Cerebellar nuclear complex (tissue), 1 donor: Measurements from ENCODE around the gene KCTD21.

Experiments
- DNase-seq, 2 experiments: peaks; one replicate each; lab custom pipeline; 2025; lab: John Stamatoyannopoulos, UW

Gene KCTD21

DNA sequence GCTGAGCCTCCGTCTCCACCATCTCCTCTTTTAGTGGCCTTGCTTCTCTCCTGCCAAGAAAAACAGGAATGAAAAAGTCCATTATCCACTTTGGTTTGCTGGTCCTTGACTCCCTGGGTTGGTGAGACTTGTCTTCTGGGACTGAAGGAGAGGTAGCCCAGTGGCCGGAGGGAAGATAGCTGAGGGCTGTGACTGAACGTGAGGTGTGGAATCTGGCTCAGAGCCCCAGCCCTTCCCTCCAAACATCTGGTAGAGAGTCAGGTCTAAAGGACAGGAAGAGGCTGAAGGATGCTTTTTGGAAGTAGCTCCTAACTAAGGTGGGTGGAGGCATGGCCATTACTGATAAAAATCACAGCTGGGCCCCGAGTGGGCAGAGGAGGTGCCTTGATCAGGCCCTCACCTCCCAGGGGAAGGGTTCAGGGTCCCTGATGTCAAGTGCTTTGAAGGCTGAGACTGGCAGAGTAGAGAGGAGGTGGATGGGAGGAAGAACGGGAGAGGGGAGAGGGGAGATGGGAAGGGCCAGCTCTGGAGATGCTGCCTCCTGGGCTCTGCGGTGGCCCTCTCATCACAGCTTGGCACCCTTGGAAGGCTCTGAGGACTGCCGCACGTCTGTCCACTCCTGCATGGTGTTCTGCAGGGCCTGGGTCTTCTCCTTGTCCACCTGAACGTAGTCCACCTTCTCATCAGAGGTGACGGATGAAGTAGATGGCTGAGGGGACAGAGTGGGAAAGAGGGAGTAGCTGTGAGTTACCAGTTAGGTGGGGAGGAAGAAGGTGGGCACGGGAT, 30.5 kb upstream of the KCTD21 start:
- no peak for DNase-seq

DNA sequence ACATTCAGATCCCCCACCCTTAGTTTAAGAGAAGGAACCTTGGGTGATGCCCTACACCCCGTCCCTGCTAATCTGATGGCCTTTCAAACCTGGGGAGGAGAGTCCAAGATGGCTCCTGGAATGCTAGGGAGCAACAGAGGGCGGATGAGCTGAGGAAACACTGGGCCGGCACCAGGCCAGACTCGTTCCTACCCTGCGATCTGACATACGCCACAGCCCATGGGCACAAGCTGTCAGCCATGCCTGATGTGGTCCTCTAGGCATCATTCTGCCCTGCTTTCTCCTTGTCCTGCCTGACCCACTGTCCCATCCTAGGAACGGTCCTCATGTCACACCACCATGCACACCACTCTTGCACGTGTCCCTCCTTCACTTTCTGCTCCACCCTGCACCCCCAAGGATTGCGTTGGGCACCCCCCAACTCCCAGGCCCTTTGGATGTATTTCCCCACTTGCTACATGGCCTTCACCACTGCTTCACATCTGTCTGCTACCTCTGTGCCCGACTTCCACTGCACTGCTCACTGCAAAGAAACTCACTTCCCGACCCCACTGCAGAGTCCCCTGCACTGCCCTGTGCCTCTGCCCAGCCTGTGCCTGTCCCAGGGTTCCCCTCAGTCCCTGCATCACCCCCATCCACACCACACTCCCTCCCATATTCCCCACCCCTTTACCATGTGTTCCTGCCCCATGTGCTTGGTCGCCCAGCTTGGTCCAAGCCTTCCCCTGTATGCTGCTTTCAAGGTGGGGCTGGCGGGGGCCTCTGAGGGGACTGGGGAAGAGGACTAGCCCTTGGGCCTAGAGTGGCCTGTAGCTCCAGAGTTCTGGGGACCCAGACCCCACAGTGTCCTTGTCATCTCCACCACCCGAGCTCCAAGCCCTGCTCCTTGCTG, 29.5 kb upstream of the KCTD21 start:
- DNase-seq, result no peak

DNA sequence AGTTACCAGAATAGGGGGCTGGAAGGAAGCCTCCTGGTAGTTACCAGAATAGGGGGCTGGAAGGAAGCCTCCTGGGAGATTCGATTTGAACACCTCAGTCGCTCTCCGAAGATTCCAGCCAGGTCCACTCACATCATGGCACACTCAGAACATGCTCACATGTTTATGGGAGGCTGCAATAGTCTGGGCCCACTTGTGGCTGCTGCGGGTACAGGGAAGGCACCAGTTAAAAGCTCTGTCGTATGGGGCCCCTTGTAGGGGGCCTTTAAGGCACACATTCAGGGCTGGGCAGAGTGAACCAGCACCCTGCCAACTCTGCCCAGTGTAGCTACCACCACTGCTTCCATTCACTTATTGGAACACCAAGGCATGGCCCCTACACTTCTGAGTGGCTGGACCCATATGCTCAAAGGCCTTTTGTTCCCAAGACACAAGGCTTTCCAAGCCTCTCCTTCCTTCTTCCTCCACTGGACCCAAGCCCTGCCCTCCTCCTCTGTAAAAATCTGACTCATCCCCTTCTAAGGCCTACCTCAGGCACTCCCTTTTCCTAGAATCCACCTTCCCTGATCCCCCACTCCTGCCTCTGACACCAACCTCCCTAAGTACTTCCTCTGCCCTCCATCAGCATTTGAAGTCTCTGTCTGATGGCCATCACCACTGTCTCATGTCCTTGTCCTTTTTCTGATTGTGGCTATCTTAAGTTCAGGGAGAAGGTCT, 28.3 kb upstream of the KCTD21 start:
- no peak for DNase-seq

DNA sequence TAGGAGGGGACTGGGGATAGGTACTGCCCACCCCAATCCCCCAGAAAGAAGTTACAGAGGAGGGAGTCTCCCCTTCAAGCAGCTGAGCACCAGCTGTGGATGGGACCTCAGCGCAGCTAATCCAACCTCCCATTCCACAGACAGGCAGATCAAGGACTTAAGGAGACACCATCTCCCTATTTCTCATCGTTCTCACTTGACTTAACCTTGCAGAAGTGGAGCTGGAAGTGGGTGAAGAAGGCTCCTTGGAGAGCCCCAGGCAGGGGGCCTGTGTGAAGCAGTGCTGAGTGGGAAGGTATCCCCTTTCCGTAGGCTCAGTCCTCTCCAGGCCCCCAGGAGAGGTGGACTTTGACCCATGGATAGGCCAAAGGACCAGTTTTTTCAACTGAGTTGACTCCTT, 27.6 kb upstream of the KCTD21 start:
- DNase-seq, result no peak

DNA sequence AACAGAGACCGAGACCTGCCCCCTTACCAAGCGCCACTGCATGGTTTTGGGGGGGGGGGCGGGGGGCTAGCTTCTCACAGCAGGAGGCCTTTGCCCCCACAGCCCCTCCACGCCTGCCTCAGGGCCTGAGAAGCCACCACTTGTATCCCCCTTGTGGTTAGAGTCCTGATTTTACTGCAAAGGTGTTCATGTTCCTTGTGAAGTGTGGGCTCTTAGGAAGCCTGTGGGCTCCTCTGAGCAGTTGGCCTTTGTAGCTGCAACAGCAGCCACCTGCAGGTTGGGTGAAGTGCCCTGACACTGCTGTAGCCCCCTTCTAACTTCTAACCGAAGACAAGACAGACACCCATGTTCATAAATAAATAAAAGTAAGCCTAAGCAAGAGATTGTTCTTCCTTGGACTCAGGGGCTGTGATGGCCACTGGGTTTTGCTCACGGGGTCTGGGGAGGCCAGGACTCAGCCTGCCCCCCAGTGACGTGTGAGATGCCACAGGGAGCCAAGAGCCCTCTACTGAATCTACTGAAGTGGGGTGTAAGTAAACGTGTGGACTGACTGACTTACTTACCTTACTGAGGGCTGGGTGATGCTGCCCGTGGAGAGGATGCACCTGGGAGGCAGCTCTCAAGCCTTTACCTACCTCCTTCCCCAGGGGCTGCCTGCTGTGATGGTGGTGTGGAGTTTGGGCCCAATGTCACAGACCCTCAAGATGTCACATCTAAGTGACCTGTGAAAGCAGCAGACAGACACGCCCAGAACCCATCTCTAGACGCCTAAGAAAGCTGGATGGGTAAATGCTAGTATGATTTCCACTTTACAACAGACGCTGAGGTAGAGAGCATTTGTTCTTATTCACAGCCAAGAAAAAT, 26.1 kb upstream of the KCTD21 start:
- no peak for DNase-seq

DNA sequence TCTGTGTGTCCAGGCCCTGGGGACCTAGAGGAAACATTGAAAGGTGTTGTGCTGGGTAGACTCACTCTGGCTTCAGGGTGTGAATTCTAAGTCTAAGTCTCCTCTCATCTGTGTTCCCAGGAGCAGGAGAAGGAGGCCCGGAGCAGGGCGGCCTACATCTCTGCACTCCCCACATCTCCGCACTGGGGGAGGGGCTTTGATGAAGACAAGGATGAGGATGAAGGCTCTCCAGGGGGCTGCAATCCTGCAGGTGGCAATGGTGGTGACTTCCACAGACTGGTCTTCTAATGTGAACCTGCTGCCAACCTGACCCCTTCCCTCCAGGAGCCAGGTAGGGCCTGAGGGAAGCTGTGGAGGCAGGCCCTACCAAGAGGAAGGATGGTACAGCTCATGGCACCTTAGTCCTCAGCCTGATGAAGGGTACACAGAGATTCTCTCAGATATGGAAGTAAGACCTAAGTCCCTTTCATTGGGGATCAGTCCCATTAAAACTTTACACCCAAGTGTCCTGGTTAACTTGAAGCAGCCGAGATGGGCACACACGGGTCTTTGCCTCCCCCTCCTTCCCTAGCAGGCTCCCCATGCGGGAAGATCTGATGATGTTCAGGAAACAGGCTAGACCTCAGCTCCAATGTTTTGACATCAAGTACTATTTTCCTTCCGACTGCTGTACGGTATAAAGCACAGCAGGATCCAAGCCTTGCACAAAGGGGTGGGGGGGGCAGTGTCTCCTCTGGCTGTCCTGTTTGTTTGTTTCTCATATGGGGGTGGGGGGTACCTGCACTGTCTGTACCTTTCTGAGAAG, 25.3 kb upstream of the KCTD21 start:
- no peak for DNase-seq

DNA sequence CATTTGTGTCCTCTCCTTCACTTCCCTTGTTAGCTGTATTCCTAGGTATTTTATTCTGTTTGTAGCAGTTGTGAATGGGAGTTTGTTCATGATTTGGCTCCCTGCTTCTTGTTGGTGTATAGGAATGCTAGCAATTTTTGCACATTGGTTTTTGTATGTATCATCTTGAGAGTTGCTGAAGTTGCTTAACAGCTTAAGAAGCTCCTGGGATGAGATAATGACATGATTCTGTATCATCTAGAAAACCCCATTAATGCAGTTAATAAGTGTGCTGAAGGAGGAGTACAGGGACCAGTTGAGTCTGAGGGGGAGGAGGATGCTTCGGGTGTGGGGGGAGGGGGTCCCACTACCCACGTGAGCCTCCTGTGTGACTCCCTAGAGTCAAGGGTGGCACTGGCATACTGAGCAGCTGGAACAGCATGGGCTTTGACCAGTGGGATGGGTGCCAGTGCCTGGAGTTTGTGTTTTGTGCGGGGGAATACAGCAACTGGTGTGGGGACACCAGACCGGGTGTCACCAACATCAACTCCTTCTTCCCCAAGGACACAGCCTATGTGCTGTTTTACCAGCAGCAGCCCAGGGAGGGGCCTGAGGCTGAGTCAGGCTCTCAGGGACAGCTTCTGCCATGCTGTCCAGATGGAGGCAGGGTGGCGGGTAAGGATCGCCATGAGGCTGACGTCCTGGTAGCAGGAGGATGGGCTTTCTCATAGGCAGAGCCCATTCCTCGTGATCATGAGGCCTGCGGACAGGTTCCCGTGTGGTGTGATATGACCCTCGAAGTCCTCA, 24.4 kb upstream of the KCTD21 start:
- no peak for DNase-seq

DNA sequence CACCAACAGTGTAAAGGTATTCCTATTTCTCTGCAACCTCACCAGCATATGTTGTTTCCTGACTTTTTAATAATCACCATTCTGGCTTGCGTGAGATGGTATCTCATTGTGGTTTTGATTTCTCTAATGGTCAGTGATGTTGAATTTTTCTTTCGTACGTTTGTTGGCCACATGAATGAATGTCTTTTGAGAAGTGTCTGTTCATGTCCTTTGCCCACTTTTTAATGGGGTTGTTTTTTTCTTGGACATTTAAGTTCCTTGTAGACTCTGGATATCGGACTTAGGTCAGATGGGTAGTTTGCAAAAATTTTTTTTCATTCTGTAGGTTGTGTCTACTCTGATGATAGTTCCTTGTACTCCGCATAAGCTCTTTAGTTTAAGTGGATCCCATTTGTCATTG, 23.1 kb upstream of the KCTD21 start:
- no peak for DNase-seq

DNA sequence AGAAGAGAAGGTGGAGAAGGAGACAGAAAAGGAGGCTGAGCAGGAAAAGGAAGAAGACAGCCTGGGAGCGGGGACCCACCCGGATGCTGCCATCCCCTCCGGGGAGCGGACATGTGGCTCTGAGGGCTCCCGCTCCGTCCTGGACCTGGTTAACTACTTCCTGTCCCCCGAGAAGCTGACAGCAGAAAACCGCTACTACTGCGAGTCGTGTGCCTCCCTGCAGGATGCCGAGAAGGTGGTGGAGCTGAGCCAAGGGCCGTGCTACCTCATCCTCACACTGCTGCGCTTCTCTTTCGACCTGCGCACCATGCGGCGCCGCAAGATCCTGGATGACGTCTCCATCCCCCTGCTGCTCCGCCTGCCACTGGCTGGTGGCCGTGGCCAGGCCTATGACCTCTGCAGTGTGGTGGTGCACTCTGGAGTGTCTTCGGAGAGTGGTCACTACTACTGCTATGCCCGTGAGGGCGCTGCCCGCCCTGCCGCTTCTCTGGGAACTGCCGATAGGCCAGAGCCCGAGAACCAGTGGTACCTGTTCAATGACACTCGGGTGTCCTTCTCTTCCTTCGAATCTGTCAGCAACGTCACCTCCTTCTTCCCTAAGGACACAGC, 21.7 kb upstream of the KCTD21 start:
- no peak for DNase-seq

DNA sequence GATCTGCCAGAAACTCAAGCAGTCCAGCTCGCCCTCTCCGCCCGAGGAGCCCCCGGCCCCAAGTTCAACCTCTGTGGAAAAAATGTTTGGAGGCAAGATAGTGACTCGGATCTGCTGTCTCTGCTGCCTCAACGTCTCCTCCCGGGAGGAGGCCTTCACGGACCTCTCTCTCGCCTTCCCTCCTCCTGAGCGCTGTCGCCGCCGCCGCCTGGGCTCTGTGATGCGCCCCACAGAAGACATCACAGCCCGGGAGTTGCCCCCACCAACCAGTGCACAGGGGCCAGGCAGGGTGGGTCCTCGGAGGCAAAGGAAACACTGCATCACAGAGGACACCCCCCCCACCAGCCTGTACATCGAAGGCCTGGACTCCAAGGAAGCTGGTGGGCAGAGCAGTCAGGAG, 21.1 kb upstream of the KCTD21 start:
- DNase-seq, result no peak

DNA sequence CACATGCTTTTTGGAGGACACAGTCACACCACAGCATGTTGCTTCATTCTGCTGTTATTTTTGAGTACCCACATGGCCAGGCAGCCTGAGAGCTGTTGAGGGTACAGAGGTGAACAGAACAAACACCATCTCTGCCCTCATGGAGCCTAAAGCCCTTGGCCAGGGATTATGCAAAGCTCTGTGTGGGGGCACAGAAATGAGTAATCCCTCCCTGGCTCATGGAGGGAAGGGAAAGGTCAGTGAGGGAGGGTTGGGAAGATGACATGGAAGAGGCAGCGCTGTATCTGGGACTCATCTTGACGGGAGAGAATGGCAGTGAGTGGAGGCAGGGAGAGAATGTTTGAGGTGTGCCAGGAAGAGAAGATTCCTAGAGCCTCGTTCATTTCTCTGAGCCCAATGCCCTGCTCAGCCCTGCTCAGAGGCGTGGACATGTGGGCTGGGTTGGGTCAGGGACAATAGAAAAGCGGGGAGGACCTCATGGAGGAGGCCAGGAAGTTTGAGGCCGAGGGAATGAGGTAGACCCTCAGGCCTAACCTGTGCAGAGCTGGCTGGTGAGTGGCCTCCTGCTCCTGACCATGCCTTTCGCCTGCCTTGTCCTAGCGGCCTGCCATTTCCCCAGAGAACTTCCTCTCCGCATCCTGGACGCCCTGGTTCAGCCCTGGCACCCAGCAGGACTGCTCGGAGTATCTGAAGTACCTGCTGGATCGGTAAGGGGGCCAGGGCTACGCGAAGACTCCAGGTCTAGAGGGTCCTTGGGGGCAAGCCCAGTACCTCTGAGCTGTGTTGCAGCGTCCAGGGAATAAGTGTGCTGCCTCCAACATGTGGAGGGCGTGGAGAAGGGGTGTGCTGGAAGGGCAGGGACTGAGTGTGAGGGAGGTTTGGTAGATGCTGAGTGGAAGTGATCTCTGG, 20.1 kb upstream of the KCTD21 start:
- DNase-seq, result no peak

DNA sequence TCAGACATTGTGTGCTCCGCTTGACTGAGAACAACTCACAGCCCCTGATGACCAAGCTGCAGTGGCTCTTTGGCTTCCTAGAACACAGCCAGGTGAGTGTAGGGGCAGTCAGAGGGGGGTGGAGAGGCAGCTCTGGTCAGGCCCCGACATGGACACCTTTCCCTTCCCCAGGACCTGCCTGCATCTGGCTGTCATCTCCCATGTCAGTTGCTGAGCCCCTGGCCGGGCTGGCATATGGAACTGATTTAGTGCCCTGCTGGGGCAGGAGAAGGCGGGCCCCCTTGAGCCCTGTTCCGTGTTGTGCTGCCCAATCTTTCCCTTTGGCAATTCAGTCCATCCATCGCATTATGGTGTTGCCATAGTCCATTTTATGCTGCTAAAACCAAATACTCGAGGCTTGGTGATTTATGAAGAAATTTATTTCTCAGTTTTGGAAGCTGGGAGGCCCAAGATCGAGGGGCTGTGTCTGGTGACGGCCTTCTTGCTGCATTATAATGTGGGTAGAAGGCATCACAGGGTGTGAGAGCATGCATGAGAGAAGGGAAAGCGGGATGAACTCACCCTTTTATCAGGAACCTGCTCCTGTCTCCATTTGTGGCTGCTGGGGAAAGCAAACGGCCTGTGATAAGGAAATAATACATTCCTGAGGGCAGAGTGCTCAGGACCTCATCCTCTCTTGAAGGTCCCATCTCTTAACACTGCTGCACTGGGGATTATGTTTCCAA, 19.3 kb upstream of the KCTD21 start:
- DNase-seq, result no peak

DNA sequence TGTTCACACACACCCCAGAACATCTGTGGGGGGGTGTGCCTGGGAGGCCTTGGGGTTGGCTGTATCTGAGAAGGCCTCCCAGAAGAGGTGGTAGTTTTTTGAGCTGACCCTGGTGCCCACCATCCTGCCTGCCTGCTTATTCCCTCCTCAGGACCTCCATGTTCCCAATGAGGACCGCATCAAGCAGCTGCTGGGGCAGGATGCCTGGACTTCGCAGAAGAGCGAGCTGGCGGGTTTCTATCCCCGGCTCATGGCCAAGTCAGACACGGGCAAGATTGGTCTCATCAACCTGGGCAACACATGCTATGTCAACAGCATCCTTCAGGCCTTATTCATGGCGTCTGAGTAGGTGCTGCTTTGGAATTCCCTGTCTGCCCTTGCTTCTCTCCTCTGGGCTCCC, 17.3 kb upstream of the KCTD21 start:
- no peak for DNase-seq

DNA sequence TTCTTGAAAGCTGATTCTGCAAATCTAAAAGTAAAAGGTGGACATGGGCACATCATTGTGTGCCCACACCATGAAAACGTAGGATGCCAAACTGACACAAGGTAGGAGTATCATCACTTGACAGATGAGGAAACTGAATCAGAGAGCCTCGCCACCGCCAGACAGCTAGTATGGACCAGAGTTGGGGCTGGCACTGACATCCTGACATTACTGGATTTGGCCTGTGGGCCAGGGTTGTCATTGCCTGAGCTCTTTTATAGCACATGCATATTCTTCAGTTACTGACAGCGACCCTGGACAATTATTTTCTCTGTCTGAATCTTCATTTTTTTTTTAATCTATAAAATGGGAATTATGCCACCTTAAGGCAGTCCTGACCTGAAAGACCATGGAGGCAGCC, 16.8 kb upstream of the KCTD21 start:
- no peak for DNase-seq

DNA sequence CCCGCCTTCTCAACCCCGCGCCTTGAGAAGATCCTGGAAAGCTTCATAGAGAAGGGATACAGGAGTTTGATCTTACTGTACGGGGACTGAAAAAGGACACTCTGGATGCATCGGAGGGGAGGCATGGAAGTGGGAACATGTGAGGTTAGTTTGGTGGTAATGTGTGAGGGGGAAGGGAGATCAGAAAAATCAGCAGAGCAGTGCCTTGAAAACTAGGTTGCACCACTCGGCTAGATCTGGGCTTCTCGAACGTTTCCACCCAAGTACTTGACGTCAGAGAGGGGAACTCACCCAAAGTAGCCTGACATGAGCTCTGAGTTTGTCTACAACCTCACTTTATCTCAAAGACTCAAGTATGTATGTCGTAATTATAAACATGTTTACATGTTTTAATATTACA, 14.8 kb upstream of the KCTD21 start:
- DNase-seq, result no peak

DNA sequence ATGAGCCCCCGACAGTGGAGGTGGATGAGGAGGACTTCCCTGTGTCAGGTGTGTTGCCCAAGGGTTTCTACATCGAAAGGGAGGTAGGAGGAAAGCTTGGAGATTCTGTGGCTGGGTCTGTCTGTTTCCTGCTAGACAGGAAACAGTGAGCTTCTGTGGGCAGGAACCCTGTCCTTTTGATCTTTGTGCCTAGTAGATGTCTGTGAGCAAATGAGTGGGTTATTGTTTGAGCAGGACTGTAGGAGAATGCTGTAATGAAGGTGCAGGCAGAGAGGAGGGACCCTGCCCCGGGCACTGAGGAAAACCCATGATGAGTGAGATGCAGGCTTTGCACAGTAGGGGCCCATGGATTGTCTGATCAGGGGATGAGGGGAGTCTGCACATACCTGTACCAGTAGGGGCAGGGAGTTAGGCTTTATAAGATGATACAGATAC, 14.3 kb upstream of the KCTD21 start:
- no peak for DNase-seq

DNA sequence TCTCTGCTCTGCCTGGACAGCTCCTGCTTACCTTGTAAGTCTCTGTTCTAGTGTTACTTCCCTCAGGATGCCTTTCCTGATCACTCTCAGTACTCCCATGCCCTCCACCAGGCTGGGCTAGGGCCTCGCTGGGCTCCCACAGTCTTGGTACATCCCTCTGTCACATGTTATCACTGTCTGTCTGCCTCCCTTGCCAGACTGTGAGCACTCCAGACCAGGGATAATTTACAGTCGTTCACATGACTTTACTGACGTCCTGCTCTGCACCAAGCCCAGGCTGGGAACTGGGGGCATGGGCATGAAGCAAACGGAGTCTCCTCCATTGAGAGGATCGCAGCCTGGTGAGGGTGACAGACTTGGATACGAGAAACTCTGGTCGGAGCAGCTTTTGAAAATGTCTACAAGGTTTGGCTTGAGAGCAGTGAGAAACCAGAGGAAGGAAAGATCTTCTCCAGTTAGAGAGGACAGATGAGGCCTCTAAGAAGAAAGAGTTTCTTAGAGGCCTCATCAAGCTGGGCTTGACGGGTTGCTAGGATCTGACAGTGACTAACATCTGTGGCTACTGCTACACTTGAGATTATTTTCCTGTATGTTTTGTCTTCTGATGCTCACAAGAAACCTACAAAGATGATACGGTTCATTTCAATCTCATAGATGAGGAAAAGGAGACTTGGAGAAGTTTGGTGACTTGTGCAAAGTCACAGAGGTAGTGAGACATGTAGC, 12.8 kb upstream of the KCTD21 start:
- DNase-seq, result no peak
